ENCODE measurements around the gene TMEM170B.

TMEM170B gene

DNA sequence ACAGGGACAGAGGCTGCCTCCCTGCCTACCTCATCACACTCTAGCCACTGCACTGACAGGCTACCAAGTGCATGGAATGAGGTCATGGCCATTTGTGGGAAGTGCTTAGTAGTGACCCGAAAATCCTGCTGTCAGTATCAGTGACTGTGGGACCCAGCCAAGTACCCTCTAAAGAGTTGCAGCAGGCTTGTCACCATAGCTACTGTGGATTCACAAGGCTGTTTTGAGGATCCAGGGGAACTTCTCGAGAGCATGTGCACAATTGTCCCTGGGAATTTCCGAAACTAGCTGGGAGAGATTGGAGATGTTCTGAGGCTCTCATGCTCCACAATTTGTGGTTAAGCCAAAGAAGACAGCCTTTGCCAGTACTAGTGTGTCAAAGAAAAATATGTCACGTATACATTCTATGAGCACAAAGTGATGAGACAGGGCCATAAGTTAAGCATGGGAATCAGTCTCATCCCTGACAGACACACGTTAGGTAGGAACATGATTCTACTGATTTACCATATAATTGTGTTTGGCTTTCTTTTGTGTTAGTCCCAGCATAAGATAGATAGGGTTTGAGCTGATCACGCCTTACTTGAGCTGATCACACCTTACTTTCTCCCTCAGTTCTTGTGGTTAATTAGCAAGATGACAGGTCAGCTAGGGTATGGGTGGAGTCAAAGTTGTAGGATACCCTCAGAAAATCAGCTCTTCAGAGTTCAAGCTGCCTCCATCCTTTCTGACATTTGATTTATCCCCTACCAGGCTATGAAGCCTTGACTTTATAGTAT lies 42.6 kb upstream of the TMEM170B start:
- Histone ChIP-seq H3K56ac (ENCODE audit: low read length) (peak overlapping the region; percentile 5), H3K4me3 (ENCODE audit: low read length) (no peak overlapping the region)
- WGBS (ENCODE audit: extremely low coverage, insufficient coverage, low lambda C conversion rate): no CpG with 5 or more reads among the region's 6 CpGs

DNA sequence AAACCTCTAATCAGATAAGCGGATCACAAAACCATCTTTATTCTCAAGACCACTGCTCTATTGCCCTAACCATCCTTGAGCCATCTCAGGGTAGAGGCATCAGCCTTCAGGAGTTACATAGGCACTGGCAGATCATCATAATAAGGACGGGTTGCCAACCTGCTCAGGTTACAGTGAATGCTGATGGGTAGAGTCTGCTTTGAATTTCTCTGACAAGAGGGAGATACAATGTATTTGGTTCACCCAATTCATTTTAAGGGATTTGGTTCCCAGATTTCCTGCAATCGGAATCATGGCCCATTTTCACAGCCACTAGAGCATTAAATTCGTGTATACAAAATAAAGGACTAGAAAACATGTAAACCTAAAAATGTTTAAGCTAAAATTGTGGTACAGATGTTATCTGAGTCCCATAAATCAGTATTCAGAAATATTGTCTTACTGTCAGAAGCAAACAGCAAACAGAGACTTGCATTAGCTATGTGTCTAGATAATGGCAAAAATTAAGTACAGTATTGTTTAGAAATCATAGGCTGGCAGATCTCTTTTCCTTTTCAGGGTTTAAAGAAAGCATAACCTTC lies 41.9 kb upstream of the TMEM170B start:
- WGBS (ENCODE audit: extremely low coverage, insufficient coverage, low lambda C conversion rate): no CpG with 5 or more reads among the region's 4 CpGs
- H3K56ac ChIP-seq (ENCODE audit: low read length): no peak overlapping the region
- H4K8ac ChIP-seq (ENCODE audit: low read depth, low read length): no peak overlapping the region
- no peak overlapping the region for H3K27ac ChIP-seq (ENCODE audit: low read depth, low read length)
- H2BK5ac ChIP-seq (ENCODE audit: low read length): no peak overlapping the region
- DNase-seq: no peak
- no peaks in the 10 kb centered on the region for H3K4me1 ChIP-seq (ENCODE audit: control insufficient read depth, low read depth, low read length)
- H3K4me3 ChIP-seq (ENCODE audit: low read length): no peak overlapping the region
- H3K9ac ChIP-seq (ENCODE audit: low read length): no peak overlapping the region
- no peak overlapping the region for H2BK15ac ChIP-seq (replicated peaks; ENCODE audit: low read depth)
- no peak overlapping the region for H3K18ac ChIP-seq (ENCODE audit: low read length)
- H3K36me3 ChIP-seq (ENCODE audit: control insufficient read depth, insufficient read depth, low read length): no peaks in the 10 kb centered on the region
- H3K27me3 ChIP-seq (ENCODE audit: insufficient read depth, low read length, poor library complexity): no peaks in the 10 kb centered on the region
- no peak overlapping the region for H3K4ac ChIP-seq (ENCODE audit: low read depth, low read length)
- no peaks in the 10 kb centered on the region for H3K79me1 ChIP-seq (ENCODE audit: low read length)
- no peaks in the 10 kb centered on the region for H3K79me2 ChIP-seq (ENCODE audit: control insufficient read depth, insufficient read depth, low read length)
- H3K4me2 ChIP-seq (ENCODE audit: low read length): no peak overlapping the region
- no peak overlapping the region for H3K23ac ChIP-seq (ENCODE audit: low read length)
- no peak overlapping the region for H2BK120ac ChIP-seq (ENCODE audit: low read depth, low read length)
- H2AK5ac ChIP-seq (ENCODE audit: low read length): no peak overlapping the region
- H4K5ac ChIP-seq (ENCODE audit: low read length): no peak overlapping the region

More for the DNA sequence above, 42.6 kb upstream of the TMEM170B start:
- H3K23ac ChIP-seq (ENCODE audit: low read length): no peak overlapping the region
- peak; percentile 68 for DNase-seq
- H3K27me3 ChIP-seq (ENCODE audit: insufficient read depth, low read length, poor library complexity): no peaks in the 10 kb centered on the region
- H3K4me2 ChIP-seq (ENCODE audit: low read length): no peak overlapping the region
- no peak overlapping the region for H2BK15ac ChIP-seq (replicated peaks; ENCODE audit: low read depth)
- no peak overlapping the region for H3K4ac ChIP-seq (ENCODE audit: low read depth, low read length)
- no peak overlapping the region for H2BK5ac ChIP-seq (ENCODE audit: low read length)
- no peaks in the 10 kb centered on the region for H3K79me1 ChIP-seq (ENCODE audit: low read length)
- H4K5ac ChIP-seq (ENCODE audit: low read length): no peak overlapping the region
- no peak overlapping the region for H3K18ac ChIP-seq (ENCODE audit: low read length)
- H2AK5ac ChIP-seq (ENCODE audit: low read length): no peak overlapping the region
- H4K8ac ChIP-seq (ENCODE audit: low read depth, low read length): no peak overlapping the region
- H3K9ac ChIP-seq (ENCODE audit: low read length): no peak overlapping the region
- H3K4me1 ChIP-seq (ENCODE audit: control insufficient read depth, low read depth, low read length): no peaks in the 10 kb centered on the region
- no peak overlapping the region for H2BK120ac ChIP-seq (ENCODE audit: low read depth, low read length)
- no peaks in the 10 kb centered on the region for H3K36me3 ChIP-seq (ENCODE audit: control insufficient read depth, insufficient read depth, low read length)
- no peak overlapping the region for H3K27ac ChIP-seq (ENCODE audit: low read depth, low read length)
- H3K79me2 ChIP-seq (ENCODE audit: control insufficient read depth, insufficient read depth, low read length): no peaks in the 10 kb centered on the region

DNA sequence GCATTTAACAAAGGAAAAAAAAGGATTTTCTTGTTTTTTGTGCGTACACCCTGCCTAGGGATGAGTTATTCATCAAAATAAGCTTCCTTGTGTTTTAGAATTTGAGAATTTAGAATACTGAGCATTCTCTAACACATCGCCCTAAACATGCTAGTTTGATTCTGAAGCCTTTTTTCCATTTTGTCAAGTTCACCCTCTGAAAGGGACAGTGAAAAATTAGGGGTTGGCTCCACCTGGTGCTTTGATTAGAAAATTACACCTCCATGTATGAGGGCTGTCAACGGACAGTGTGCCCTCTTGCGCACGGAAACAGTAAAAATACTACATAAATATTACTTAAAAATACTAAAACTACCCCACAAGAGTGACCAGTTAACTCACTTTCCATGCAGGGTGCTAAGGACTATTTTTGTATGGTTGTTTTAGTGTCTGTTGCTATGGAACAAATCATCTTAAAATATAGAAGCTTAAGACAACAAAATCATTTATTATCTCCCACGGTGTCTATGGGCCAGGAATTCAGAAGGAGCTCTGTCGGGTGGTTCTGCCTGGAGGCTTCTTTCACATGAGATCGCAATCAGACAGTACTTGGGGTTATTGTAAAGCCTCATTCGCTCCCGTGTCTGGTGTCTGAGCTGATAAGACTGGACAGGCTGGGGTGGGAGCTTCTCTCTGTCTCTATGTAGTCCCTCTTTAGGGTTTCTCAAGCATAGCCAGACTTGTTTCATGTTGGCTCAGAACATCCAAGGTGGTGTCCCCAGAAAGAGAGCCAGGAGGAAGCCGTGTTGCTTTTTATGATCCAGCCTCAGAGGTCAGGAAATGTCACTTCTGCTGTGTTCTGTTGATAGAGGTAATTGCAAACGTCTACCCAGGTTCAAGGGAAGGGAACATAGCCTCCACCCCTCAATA lies 41.1 kb upstream of the TMEM170B start:
- no peak overlapping the region for H3K4ac ChIP-seq (ENCODE audit: low read depth, low read length)
- H2AK5ac ChIP-seq (ENCODE audit: low read length): no peak overlapping the region
- no peaks in the 10 kb centered on the region for H3K4me1 ChIP-seq (ENCODE audit: control insufficient read depth, low read depth, low read length)
- no peaks in the 10 kb centered on the region for H3K27me3 ChIP-seq (ENCODE audit: insufficient read depth, low read length, poor library complexity)
- no peak overlapping the region for H3K4me2 ChIP-seq (ENCODE audit: low read length)
- H3K27ac ChIP-seq (ENCODE audit: low read depth, low read length): no peak overlapping the region
- H4K5ac ChIP-seq (ENCODE audit: low read length): no peak overlapping the region
- H3K18ac ChIP-seq (ENCODE audit: low read length): no peak overlapping the region
- no peaks in the 10 kb centered on the region for H3K79me2 ChIP-seq (ENCODE audit: control insufficient read depth, insufficient read depth, low read length)
- no peak overlapping the region for H2BK15ac ChIP-seq (replicated peaks; ENCODE audit: low read depth)
- H3K36me3 ChIP-seq (ENCODE audit: control insufficient read depth, insufficient read depth, low read length): no peaks in the 10 kb centered on the region
- no peak overlapping the region for H2BK5ac ChIP-seq (ENCODE audit: low read length)
- H3K23ac ChIP-seq (ENCODE audit: low read length): no peak overlapping the region
- whole genome bisulfite sequencing (ENCODE audit: extremely low coverage, insufficient coverage, low lambda C conversion rate): no CpG with 5 or more reads among the region's 12 CpGs
- no peaks in the 10 kb centered on the region for H3K79me1 ChIP-seq (ENCODE audit: low read length)
- no peak overlapping the region for H3K4me3 ChIP-seq (ENCODE audit: low read length)
- no peak overlapping the region for H3K56ac ChIP-seq (ENCODE audit: low read length)
- no peak overlapping the region for H2BK120ac ChIP-seq (ENCODE audit: low read depth, low read length)
- DNase-seq: peak; percentile 83
- no peak overlapping the region for H4K8ac ChIP-seq (ENCODE audit: low read depth, low read length)
- no peak overlapping the region for H3K9ac ChIP-seq (ENCODE audit: low read length)

DNA sequence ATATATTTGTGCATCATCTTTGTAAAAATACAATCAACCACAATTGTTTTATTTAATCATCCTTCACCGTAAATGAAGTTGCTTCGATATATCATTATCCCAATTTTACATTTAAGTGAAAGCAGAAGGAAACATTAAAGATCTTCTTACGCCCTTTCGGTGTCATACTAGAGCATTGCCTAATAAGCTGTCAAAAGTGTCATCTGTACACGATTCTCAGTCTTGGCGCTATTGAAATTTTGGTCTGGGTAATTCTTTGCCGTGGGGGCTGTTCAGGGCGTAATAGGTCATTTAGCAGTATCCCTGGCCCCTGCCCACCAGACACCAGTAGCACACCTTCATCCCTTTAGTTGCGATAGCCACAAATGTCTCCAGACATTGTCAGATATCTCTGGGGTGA lies 40.4 kb upstream of the TMEM170B start:
- H3K4me2 ChIP-seq (ENCODE audit: low read length): no peak overlapping the region
- DNase-seq: no peak
- no peaks in the 10 kb centered on the region for H3K36me3 ChIP-seq (ENCODE audit: control insufficient read depth, insufficient read depth, low read length)
- no peaks in the 10 kb centered on the region for H3K27me3 ChIP-seq (ENCODE audit: insufficient read depth, low read length, poor library complexity)
- no peak overlapping the region for H3K4me3 ChIP-seq (ENCODE audit: low read length)
- no peak overlapping the region for H3K4ac ChIP-seq (ENCODE audit: low read depth, low read length)
- no peaks in the 10 kb centered on the region for H3K79me2 ChIP-seq (ENCODE audit: control insufficient read depth, insufficient read depth, low read length)
- no peak overlapping the region for H3K56ac ChIP-seq (ENCODE audit: low read length)
- no peak overlapping the region for H2BK5ac ChIP-seq (ENCODE audit: low read length)
- no peak overlapping the region for H2BK15ac ChIP-seq (replicated peaks; ENCODE audit: low read depth)
- H3K4me1 ChIP-seq (ENCODE audit: control insufficient read depth, low read depth, low read length): no peaks in the 10 kb centered on the region
- WGBS (ENCODE audit: extremely low coverage, insufficient coverage, low lambda C conversion rate): 100% methylated on average over 2 of the region's 9 CpGs
- no peak overlapping the region for H2BK120ac ChIP-seq (ENCODE audit: low read depth, low read length)
- H4K8ac ChIP-seq (ENCODE audit: low read depth, low read length): no peak overlapping the region
- no peak overlapping the region for H3K27ac ChIP-seq (ENCODE audit: low read depth, low read length)
- no peak overlapping the region for H3K9ac ChIP-seq (ENCODE audit: low read length)
- no peak overlapping the region for H4K5ac ChIP-seq (ENCODE audit: low read length)
- H3K23ac ChIP-seq (ENCODE audit: low read length): no peak overlapping the region
- no peak overlapping the region for H2AK5ac ChIP-seq (ENCODE audit: low read length)
- H3K18ac ChIP-seq (ENCODE audit: low read length): no peak overlapping the region
- no peaks in the 10 kb centered on the region for H3K79me1 ChIP-seq (ENCODE audit: low read length)

DNA sequence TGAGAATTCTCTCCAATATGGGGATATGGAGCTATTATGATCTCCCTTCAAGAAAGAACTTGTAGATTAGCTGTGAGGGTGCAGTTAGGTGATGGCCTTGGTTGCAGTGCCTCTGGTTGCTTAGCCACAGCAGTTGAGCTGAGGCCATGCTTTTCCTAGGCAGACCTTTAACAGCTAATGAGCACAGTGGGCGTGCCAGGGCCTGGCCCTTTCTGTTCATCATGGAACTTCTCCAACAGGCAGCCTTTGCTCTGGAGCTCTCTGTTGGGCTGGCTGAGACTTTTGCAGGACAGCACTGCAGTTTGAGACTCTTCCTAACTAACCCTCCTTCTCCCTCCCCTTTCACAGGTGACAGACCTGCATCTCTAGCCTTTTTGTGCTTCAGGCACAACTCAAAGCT lies 39.7 kb upstream of the TMEM170B start:
- Histone ChIP-seq H3K27me3 (ENCODE audit: insufficient read depth, low read length, poor library complexity) (no peaks in the 10 kb centered on the region), H3K79me2 (ENCODE audit: control insufficient read depth, insufficient read depth, low read length) (no peaks in the 10 kb centered on the region), H3K9ac (ENCODE audit: low read length) (no peak overlapping the region), H3K79me1 (ENCODE audit: low read length) (no peaks in the 10 kb centered on the region), H3K27ac (ENCODE audit: low read depth, low read length) (no peak overlapping the region), H3K56ac (ENCODE audit: low read length) (no peak overlapping the region), H4K5ac (ENCODE audit: low read length) (no peak overlapping the region), H3K4ac (ENCODE audit: low read depth, low read length) (no peak overlapping the region), H3K36me3 (ENCODE audit: control insufficient read depth, insufficient read depth, low read length) (no peaks in the 10 kb centered on the region), H2BK5ac (ENCODE audit: low read length) (no peak overlapping the region), H2BK120ac (ENCODE audit: low read depth, low read length) (no peak overlapping the region), H2AK5ac (ENCODE audit: low read length) (no peak overlapping the region), H3K4me2 (ENCODE audit: low read length) (no peak overlapping the region), H3K4me3 (ENCODE audit: low read length) (no peak overlapping the region), H3K4me1 (ENCODE audit: control insufficient read depth, low read depth, low read length) (no peaks in the 10 kb centered on the region), H3K23ac (ENCODE audit: low read length) (no peak overlapping the region), H3K18ac (ENCODE audit: low read length) (no peak overlapping the region), H2BK15ac (replicated peaks; ENCODE audit: low read depth) (no peak overlapping the region), H4K8ac (ENCODE audit: low read depth, low read length) (no peak overlapping the region)
- no CpG with 5 or more reads among the region's 1 CpG for WGBS (ENCODE audit: extremely low coverage, insufficient coverage, low lambda C conversion rate)
- no peak for DNase-seq

Data from mesendoderm (in vitro differentiated cells).